GM12878 (cell line): ENCODE data around the gene ALDH3B2. TPM values are rescaled to one million over a fixed set of nuclear protein-coding genes. Genes with fewer than 3 reads are reported as not detected.
"Not testable (repeated sequence)": the region's sequence is repeated elsewhere in the genome, so short reads cannot be mapped to it uniquely, and the experiment has no call there.

Experiments used
- ATAC-seq: fragments of 200-7000 bp; cut with Tn5 transposase; 3 replicates; pipeline ENCODE4 v1.9.1; 2020; ENCODE audit warnings: mild to moderate bottlenecking, moderate library complexity
- BruUV-seq: library from RNA; stranded (reverse); fragments of 400-500 nt; replicated peaks from 2 replicates; lab custom pipeline; 2021; lab: Mats Ljungman, UMichigan
- CTCF ChIA-PET: fragments of 300-600 bp; sonication (Branson Sonifier 250); formaldehyde crosslinking; extraction: SDS; loops from one replicate; lab custom pipeline; 2021; ENCODE audit warnings: inconsistent platforms; lab: Yijun Ruan, JAX
- POLR2A ChIA-PET: fragments of 350-600 bp; formaldehyde crosslinking; extraction: SDS; loops from one replicate; lab custom pipeline; 2021; ENCODE audit warnings: inconsistent platforms; lab: Charles Lee
- RAD21 ChIA-PET: fragments of 300-600 bp; sonication (Branson Sonifier 250); formaldehyde crosslinking; loops from one replicate; lab custom pipeline; 2023; ENCODE audit warnings: antibody characterized with exemption; ENCODE audit not compliant: unreplicated experiment; lab: Charles Lee
- SMC1A ChIA-PET: fragments of 300-600 bp; sonication (Branson Sonifier 250); formaldehyde crosslinking; loops from one replicate; lab custom pipeline; 2023; ENCODE audit not compliant: unreplicated experiment, uncharacterized antibody; lab: Charles Lee
- DNase-seq: peaks from one replicate; pipeline ENCODE4 v3.0.0-alpha.2; 2011; ENCODE audit warnings: low read depth, low spot score
- FAIRE-seq: peaks from 3 replicates; lab custom pipeline; 2011; peaks lifted over from hg19 to GRCh38; lab: Jason Lieb, UNC
- H2AFZ ChIP-seq: 2 replicates; pipeline ENCODE4 v1.6.0; 2011; ENCODE audit warnings: low read depth, low read length, control low read depth; ENCODE audit not compliant: control insufficient read depth
- H3K27ac ChIP-seq: 2 replicates; pipeline ENCODE4 v1.5.1; 2011; ENCODE audit warnings: control low read depth; ENCODE audit not compliant: control insufficient read depth, insufficient read depth
- H3K27me3 ChIP-seq, 2 experiments: replicated peaks in 1 of 2; 2 replicates each; pipeline versions ENCODE4 v1.6.0 to v1.6.1; 2011; ENCODE audit warnings: low read length in 1 of 2; ENCODE audit not compliant: control insufficient read depth in 2 of 2, insufficient read depth in 2 of 2
- H3K36me3 ChIP-seq, 2 experiments: 2 replicates each; pipeline ENCODE4 v1.5.1; 2011; ENCODE audit warnings: low read length in 1 of 2; ENCODE audit not compliant: control insufficient read depth in 2 of 2, insufficient read depth in 2 of 2
- H3K4me1 ChIP-seq: 2 replicates; pipeline ENCODE4 v1.6.1; 2011; ENCODE audit warnings: mild to moderate bottlenecking, low read length, moderate library complexity, mixed read lengths; ENCODE audit not compliant: control insufficient read depth, insufficient read depth
- H3K4me2 ChIP-seq: 2 replicates; pipeline ENCODE4 v1.6.0; 2011; ENCODE audit warnings: control low read depth; ENCODE audit not compliant: control insufficient read depth, insufficient read depth
- H3K4me3 ChIP-seq: fragments of 200-600 bp; sonication (generic); 2 replicates; pipeline ENCODE4 v1.5.1; 2016
- H3K79me2 ChIP-seq: 2 replicates; pipeline ENCODE4 v1.6.0; 2011; ENCODE audit warnings: low read length; ENCODE audit not compliant: control insufficient read depth, insufficient read depth
- H3K9ac ChIP-seq: 2 replicates; pipeline ENCODE4 v1.8.0; 2011; ENCODE audit warnings: low read length, control low read depth, mixed read lengths; ENCODE audit not compliant: control insufficient read depth, insufficient read depth
- H3K9me3 ChIP-seq: replicated peaks from 3 replicates; pipeline ENCODE4 v1.5.1; 2011; ENCODE audit warnings: mild to moderate bottlenecking, low read length; ENCODE audit not compliant: control insufficient read depth, insufficient read depth
- H4K20me1 ChIP-seq: 2 replicates; pipeline ENCODE4 v1.6.0; 2011; ENCODE audit not compliant: control insufficient read depth, insufficient read depth
- CHD2 ChIP-seq: IDR thresholded peaks from 2 replicates; pipeline ENCODE4 v1.6.1; 2011; ENCODE audit warnings: low read depth, low read length, improper control_type of control experiment, borderline replicate concordance
- MYC ChIP-seq: IDR thresholded peaks from 2 replicates; pipeline ENCODE4 v1.6.1; 2011; ENCODE audit warnings: mild to moderate bottlenecking, low read length, moderate library complexity, inconsistent platforms; ENCODE audit not compliant: insufficient read depth, insufficient replicate concordance, insufficient read length, severe bottlenecking
- NFXL1 ChIP-seq: fragments of 450-650 bp; IDR thresholded peaks from 2 replicates; pipeline ENCODE4 v1.6.1; 2017; ENCODE audit warnings: antibody characterized with exemption, mild to moderate bottlenecking, borderline replicate concordance
- POLR2AphosphoS5 ChIP-seq: IDR thresholded peaks from 2 replicates; pipeline ENCODE4 v1.6.1; 2011; ENCODE audit warnings: mild to moderate bottlenecking, low read length, inconsistent platforms
- TARDBP ChIP-seq: IDR thresholded peaks from 2 replicates; pipeline ENCODE4 v1.6.1; 2016; ENCODE audit warnings: borderline replicate concordance
- ZNF24 ChIP-seq: fragments of 450-650 bp; IDR thresholded peaks from 2 replicates; pipeline ENCODE4 v1.6.1; 2017; ENCODE audit warnings: antibody characterized with exemption, mild to moderate bottlenecking
- WGBS: methylation state at CpG from one replicate; pipeline ENCODE4 v1.1.6; 2016; ENCODE audit warnings: low lambda C conversion rate; ENCODE audit not compliant: insufficient replicate concordance, insufficient coverage; ENCODE audit errors: missing lambda C conversion rate; 5-methylcytosine and 5-hydroxymethylcytosine counted together
- in situ Hi-C: fragments of 300-500 bp; cut with MboI; formaldehyde crosslinking; loops from 9 replicates; pipeline ENCODE4 v1.14.3; 2018; ENCODE audit warnings: mixed read lengths
- intact Hi-C: fragments of 100-400 bp; cut with micrococcal nuclease; formaldehyde crosslinking; loops from one replicate; pipeline ENCODE4 v1.14.2; 2022; ENCODE audit not compliant: unreplicated experiment
- polyA plus RNA-seq, 11 experiments: library from polyadenylated mRNA; depleted of rRNA in 4 of 11; unstranded in 6 of 11; stranded (reverse) in 5 of 11; fragments of >200 nt; fragmentation: Nextera tagmentation in 4 of 11; fragmentation: Illumina TruSeq in 1 of 11; extraction: Ambion mirVana in 4 of 11; extraction: Trizol in 1 of 11; gene quantifications; 1 replicate in 1 of 11; 2 replicates in 10 of 11; pipeline versions ENCODE4 v1.2.1 to v1.2.3, GENCODE V29; 2011 to 2016; ENCODE audit warnings: inconsistent platforms in 2 of 11, missing spikeins in 2 of 11, low read depth in 1 of 11
- total RNA-seq, 4 experiments: library from RNA; depleted of rRNA in 3 of 4; stranded (reverse); fragments of >200 nt in 3 of 4; fragmentation: Illumina TruSeq in 1 of 4; extraction: Trizol in 1 of 4; gene quantifications; 2 replicates each; pipeline versions ENCODE4 v1.2.1 to v1.2.3, GENCODE V29; 2013 to 2021

ALDH3B2 gene
- total and polyA plus RNA-seq, 10 of the 15 experiments (the other 5 are each of a cell fraction or from before 2014, with no cell fraction given): 0.09 to 0.17 TPM; not detected in 8

DNA sequence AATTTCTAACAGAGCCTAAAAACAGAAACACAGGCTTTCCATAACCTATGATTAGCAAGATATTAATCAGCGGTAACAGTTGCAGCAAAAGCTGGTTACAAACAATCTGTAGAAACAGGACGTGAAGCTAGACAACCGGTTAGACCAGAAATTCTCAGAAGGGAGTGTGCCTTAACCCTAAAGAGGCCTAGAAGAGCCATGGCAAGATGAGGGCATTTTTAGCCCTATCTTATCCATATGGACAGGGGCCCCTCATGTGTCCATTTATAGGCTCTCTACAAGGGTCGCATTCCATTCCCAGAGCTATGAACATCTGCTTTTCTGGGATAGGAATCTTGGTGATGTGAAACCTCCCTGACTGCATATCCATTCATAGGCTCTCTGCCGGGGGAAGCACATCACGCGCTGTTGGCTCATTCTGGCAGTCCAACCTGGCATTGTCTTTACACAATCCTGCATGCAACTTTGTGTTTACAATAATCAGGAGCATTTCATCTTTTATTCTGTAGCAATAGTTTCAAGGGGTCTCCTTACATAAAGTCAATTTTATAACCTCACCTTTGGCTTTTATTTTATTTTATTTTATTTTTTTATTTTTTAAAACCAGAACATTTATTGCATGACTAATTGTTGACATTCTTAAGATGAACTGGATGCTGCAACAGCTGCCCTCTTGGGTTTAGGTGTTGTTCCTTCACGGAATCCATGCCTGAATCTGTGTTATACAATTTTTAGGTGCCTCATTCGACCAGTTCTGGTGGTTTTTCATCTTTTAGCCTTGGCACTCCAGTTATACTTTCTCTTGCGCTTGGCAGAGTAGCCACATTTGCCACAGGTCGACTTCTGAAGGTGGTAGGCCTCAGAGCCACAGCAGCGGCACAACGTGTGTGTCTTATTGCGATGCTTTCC is 8.0 kb upstream of the ALDH3B2 start:
- DNase-seq, FAIRE-seq, H3K27ac ChIP-seq, H3K9ac ChIP-seq, H2AFZ ChIP-seq, H3K27me3 ChIP-seq, CTCF ChIA-PET, H3K36me3 ChIP-seq, RAD21 ChIA-PET, H4K20me1 ChIP-seq, intact Hi-C loops, H3K9me3 ChIP-seq, H3K4me3 ChIP-seq, H3K4me1 ChIP-seq, ATAC-seq, H3K79me2 ChIP-seq, SMC1A ChIA-PET, BruUV-seq, H3K4me2 ChIP-seq, in situ Hi-C loops, POLR2A ChIA-PET: not testable (repeated sequence)
- 50% methylated on average over 14 of the region's 14 CpGs for WGBS

DNA sequence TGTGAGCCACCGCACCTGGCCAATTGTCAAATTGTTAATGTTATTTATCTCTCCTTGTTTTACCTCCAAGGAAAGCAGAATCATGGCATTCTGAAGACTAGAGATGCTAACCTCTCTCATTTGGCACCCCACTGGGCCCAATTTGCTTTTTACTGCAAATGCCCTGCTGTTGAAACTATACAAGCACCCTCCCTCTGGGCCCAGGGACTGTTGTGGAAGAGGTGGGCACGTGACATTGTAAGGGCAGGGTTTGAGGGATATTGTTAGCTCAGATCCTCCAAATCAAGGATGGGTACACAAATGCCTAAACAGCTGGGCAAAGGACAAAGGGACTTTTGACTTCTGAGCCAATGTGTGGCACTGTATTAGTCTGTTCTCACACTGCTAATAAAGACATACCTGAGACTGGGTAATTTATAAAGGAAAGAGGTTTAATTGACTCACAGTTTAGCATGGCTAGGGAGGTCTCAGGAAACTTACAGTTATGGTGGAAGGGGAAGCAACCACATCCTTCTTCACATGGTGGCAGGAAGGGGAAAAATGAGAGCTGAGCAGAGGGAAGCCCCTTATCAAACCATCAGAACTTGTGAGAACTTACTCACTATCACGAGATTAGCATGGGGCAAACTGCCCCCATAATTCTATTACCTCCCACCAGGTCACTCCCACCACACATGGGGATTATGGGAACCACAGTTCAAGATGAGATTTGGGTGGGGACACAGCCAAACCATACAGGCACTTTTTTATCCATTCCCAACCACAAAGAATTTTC is 6.5 kb upstream of the ALDH3B2 start:
- Histone ChIP-seq H4K20me1 (no peaks in the 10 kb centered on the region), H3K9me3 (no peaks in the 10 kb centered on the region; the same call in 2 of the 3 replicates), H3K79me2 (no peaks in the 10 kb centered on the region), H3K4me1 (no peaks in the 10 kb centered on the region), H3K27me3 (no peaks in the 10 kb centered on the region), H3K4me3 (no peak overlapping the region), H3K27ac (no peak overlapping the region), H3K4me2 (no peak overlapping the region), H2AFZ (no peak overlapping the region), H3K9ac (no peak overlapping the region), H3K36me3 (no peaks in the 10 kb centered on the region)
- ATAC-seq (no peak), DNase-seq (no peak), FAIRE-seq (no peak)
- no TSS peak for BruUV-seq
- ChIA-PET SMC1A (no interaction called here), CTCF (no interaction called here), POLR2A (no interaction called here), RAD21 (no interaction called here)
- TF ChIP-seq MYC: no peak
- no peak for TF ChIP-seq NFXL1
- TF ChIP-seq ZNF24: no peak
- no peak for TF ChIP-seq POLR2AphosphoS5
- TF ChIP-seq TARDBP: no peak
- TF ChIP-seq CHD2: no peak
- WGBS: 33% methylated on average over 3 of the region's 3 CpGs
- intact Hi-C loops: no loop called here
- in situ Hi-C loops: no loop called here
